Stimulated activated CD8-positive, alpha-beta memory T cell treated with anti-CD3 and anti-CD28 coated beads, Interleukin-15, amount 100 ng/mL, for 24 hours (primary cell): ENCODE results near the gene CTSD.

Experiments used
- DNase-seq: peaks from one replicate; pipeline ENCODE4 v3.0.0-alpha.2; 2020; ENCODE audit warnings: low read depth

Gene CTSD

GRCh38 chr11:1782831-1783724 lies 19.4 kb upstream of the CTSD start:
- DNase-seq = no peak

GRCh38 chr11:1782031-1782590 lies 18.4 kb upstream of the CTSD start:
- DNase-seq = no peak

GRCh38 chr11:1781593-1781975 lies 17.9 kb upstream of the CTSD start:
- DNase-seq = no peak

GRCh38 chr11:1780700-1781592 lies 17.2 kb upstream of the CTSD start:
- no peak for DNase-seq

- DNase-seq = no peak
Observed at GRCh38 chr11:1779806-1780699, 16.3 kb upstream of the CTSD start.

GRCh38 chr11:1779034-1779805 lies 15.5 kb upstream of the CTSD start:
- no peak for DNase-seq

- DNase-seq = no peak
Observed at GRCh38 chr11:1778141-1778911, 14.6 kb upstream of the CTSD start.

- no peak for DNase-seq
Observed at GRCh38 chr11:1777737-1778136, 14.0 kb upstream of the CTSD start.

GRCh38 chr11:1776944-1777715 lies 13.4 kb upstream of the CTSD start:
- DNase-seq = no peak

- no peak for DNase-seq
Observed at GRCh38 chr11:1776331-1776851, 12.7 kb upstream of the CTSD start.

- no peak for DNase-seq
Observed at GRCh38 chr11:1774886-1775285, 11.2 kb upstream of the CTSD start.

GRCh38 chr11:1773994-1774550 lies 10.3 kb upstream of the CTSD start:
- DNase-seq = no peak

- DNase-seq = no peak
Observed at GRCh38 chr11:1773131-1773993, 9.6 kb upstream of the CTSD start.

- DNase-seq = no peak
Observed at GRCh38 chr11:1772270-1773130, 8.8 kb upstream of the CTSD start.

GRCh38 chr11:1771700-1772099 lies 8.0 kb upstream of the CTSD start:
- no peak for DNase-seq

- no peak for DNase-seq
Observed at GRCh38 chr11:1771273-1771672, 7.5 kb upstream of the CTSD start.

GRCh38 chr11:1770528-1770927 lies 6.8 kb upstream of the CTSD start:
- DNase-seq = no peak
